Measurements from ENCODE around the gene DACT3.
A peak's percentile ranks its signal among the peaks of the same experiment; 100 is the strongest.

Gene DACT3

DNA sequence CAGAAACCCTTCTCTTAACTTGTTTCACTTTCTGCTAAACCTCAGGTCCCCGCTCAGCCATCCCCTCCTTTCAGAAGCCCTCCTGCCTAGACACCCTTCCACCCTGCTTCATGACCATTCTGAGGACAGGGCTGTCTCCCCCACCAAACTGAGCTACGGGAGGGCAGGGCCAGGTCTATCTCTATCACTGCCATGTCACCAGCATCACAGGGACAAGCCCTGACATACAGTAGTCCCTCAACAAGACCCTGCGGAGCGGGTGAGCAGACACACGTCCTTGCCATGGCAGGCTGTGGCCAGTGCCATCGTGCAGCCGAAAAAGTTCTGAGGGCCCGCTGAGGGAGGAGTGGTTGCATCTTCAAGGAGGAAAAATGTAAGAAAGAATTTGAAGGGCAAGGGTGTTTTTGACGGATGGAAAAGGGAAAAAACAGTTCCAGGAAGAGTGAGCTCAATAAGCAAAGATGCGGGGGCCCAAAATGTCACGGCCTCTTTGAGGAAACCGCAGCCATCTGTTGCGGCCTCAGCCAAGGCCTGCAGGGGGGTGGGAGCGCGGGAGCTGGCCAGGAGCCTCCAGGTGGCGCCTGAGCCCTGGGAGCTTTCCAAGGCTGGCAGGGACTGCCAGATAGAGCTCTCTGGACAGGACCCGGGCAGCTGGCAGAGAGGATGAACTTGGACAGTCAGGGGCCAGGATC is 44.2 kb downstream of the DACT3 start:
- Mint-ChIP-seq H3K27ac (no peak overlapping the region), H3K4me3 (no peak overlapping the region)
- peak; percentile 73 for DNase-seq

DNA sequence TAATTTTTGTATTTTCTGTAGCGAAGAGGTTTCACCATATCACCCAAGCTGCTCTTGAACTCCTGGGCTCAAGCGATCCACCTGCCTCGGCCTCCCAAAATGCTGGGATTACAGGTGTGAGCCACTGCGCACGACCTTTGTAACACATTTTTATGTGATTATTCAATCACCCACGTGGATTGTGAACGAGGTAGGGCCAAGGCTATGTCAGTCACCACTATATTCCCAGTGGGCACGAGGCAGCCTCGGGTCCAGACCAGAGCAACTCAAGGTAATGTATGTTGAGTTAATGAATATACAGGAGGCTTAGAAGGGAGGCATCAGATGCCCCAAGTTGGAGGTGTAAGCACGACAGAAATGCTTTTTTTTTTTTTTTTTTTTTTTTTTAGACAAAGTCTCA is 45.0 kb downstream of the DACT3 start:
- peaks cover 3% of the 10 kb centered on the region for H3K27me3 Mint-ChIP-seq (ENCODE audit: low read depth, poor library complexity)
- H3K9me3 Mint-ChIP-seq: no peaks in the 10 kb centered on the region
- no peak for DNase-seq
- TF ChIP-seq, protein P1, sequence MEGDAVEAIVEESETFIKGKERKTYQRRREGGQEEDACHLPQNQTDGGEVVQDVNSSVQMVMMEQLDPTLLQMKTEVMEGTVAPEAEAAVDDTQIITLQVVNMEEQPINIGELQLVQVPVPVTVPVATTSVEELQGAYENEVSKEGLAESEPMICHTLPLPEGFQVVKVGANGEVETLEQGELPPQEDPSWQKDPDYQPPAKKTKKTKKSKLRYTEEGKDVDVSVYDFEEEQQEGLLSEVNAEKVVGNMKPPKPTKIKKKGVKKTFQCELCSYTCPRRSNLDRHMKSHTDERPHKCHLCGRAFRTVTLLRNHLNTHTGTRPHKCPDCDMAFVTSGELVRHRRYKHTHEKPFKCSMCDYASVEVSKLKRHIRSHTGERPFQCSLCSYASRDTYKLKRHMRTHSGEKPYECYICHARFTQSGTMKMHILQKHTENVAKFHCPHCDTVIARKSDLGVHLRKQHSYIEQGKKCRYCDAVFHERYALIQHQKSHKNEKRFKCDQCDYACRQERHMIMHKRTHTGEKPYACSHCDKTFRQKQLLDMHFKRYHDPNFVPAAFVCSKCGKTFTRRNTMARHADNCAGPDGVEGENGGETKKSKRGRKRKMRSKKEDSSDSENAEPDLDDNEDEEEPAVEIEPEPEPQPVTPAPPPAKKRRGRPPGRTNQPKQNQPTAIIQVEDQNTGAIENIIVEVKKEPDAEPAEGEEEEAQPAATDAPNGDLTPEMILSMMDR (IDR thresholded peaks at IDR 0.05): no peak
- no peak overlapping the region for H3K27ac Mint-ChIP-seq
- no peaks in the 10 kb centered on the region for H3K36me3 Mint-ChIP-seq (ENCODE audit: low read depth)
- no peak overlapping the region for H3K4me3 Mint-ChIP-seq
- peaks cover 32% of the 10 kb centered on the region for H3K4me1 Mint-ChIP-seq

More for the DNA sequence above, 44.2 kb downstream of the DACT3 start:
- no peaks in the 10 kb centered on the region for H3K9me3 Mint-ChIP-seq
- H3K4me1 Mint-ChIP-seq: peaks cover 40% of the 10 kb centered on the region
- H3K27me3 Mint-ChIP-seq (ENCODE audit: low read depth, poor library complexity): peaks cover 3% of the 10 kb centered on the region
- TF ChIP-seq, protein P1 (IDR thresholded peaks at IDR 0.05): peak; percentile 46
- H3K36me3 Mint-ChIP-seq (ENCODE audit: low read depth): no peaks in the 10 kb centered on the region

DNA sequence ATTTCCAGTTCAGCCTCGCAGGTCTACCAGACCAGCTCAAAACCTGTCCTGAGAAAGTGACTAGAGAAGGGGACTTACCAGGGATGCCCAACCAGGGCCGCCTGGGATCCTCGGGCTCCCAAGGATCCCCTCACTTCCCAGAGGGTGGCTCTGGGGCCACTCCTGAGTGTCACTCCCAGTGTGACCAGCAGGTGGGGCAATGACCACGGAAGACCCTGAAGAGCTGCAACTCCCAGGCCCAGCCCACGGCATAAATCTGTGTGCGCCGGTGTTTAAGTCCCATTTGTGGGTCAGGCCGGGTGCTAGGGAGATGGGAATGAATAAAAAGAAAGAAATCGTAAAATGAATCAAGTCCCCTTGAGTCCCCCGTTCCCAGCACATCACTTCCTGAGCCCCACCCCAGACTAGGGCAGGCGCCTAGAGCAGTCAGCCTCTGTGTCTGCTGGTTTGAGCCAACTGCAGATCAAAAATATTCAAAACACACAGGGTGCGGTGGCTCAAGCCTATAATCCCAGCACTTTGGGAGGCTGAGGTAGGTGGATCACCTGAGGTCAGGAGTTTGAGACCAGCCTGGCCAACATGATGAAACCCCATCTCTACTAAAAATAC is 46.8 kb downstream of the DACT3 start:
- Mint-ChIP-seq H3K4me3 (no peak overlapping the region), H3K4me1 (peaks cover 25% of the 10 kb centered on the region), H3K36me3 (ENCODE audit: low read depth) (peaks cover 3% of the 10 kb centered on the region), H3K27me3 (ENCODE audit: low read depth, poor library complexity) (no peaks in the 10 kb centered on the region), H3K9me3 (no peaks in the 10 kb centered on the region), H3K27ac (no peak overlapping the region)
- TF ChIP-seq, protein P1 (IDR thresholded peaks at IDR 0.05): peak; percentile 86
- peak; percentile 93 for DNase-seq

DNA sequence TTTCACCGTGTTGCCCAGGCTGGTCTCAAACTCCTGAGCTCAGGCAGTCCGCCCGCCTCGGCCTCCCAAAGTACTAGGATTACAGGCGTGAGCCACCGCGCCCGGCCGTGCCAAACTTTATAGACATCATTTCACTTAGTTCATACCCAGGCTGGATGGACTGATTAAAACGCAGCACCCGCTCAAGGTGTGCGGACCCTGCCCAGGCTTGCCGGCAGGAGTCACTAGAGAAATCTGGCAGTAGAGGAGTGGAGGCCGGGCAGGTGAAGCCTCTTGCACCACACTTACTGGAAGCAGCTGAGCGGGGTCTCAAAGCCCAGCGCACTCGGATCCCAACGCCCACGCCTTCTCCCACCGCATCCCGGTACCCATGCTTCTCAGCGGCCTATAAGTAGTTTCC is 47.5 kb downstream of the DACT3 start:
- TF ChIP-seq, protein P1 (IDR thresholded peaks at IDR 0.05): no peak
- Mint-ChIP-seq H3K9me3 (no peaks in the 10 kb centered on the region), H3K36me3 (ENCODE audit: low read depth) (peaks cover 7% of the 10 kb centered on the region), H3K4me1 (peaks cover 27% of the 10 kb centered on the region), H3K27ac (no peak overlapping the region), H3K27me3 (ENCODE audit: low read depth, poor library complexity) (no peaks in the 10 kb centered on the region), H3K4me3 (no peak overlapping the region)
- no peak for DNase-seq

DNA sequence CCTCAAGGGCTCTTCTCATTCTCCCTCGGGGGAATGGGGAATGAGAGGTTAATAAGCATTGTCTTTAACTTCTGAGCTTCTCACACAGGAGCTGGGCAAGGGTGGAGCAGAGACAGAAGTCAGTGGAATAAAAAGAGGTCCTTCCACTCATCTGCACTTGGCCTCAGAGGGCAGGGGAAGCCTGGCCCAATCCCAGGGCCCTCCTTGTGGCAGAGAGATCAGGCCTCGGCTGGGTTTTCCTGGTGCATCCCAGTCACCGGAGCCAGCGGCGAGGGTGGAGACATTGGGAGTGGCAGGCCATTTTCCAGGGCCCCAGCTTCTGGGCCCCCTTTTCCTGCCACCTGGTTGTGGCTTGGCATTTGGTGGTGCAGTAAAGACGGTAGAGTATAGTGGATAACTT is 49.2 kb downstream of the DACT3 start:
- no peak for DNase-seq
- H3K4me1 Mint-ChIP-seq: peaks cover 22% of the 10 kb centered on the region
- peak overlapping the region; percentile 85 for H3K27ac Mint-ChIP-seq
- no peaks in the 10 kb centered on the region for H3K9me3 Mint-ChIP-seq
- TF ChIP-seq, protein P1 (IDR thresholded peaks at IDR 0.05): no peak
- H3K4me3 Mint-ChIP-seq: no peak overlapping the region
- peaks cover 17% of the 10 kb centered on the region for H3K36me3 Mint-ChIP-seq (ENCODE audit: low read depth)
- H3K27me3 Mint-ChIP-seq (ENCODE audit: low read depth, poor library complexity): no peaks in the 10 kb centered on the region

Data from nephron progenitor cell (in vitro differentiated cells).